Keratinocyte (primary cell): ENCODE results near the gene CRK. TPM values are rescaled to one million over a fixed set of nuclear protein-coding genes. Genes with fewer than 3 reads are reported as not detected.
A peak's percentile ranks its signal among the peaks of the same experiment; 100 is the strongest.

Experiments
- DNase-seq: peaks from one replicate; pipeline ENCODE4 v3.0.0-alpha.2; 2011; ENCODE audit warnings: low read depth, missing footprints, low spot score
- FAIRE-seq: peaks from 2 replicates; lab custom pipeline; 2011; peaks lifted over from hg19 to GRCh38; lab: Jason Lieb, UNC
- H2AFZ ChIP-seq: 2 replicates; pipeline ENCODE4 v1.6.0; 2012; ENCODE audit warnings: low read length, control low read depth, inconsistent platforms; ENCODE audit not compliant: control insufficient read depth
- H3K27ac ChIP-seq: 2 replicates; pipeline ENCODE4 v1.5.1; 2011; ENCODE audit warnings: low read length; ENCODE audit not compliant: control insufficient read depth, insufficient read depth
- H3K27me3 ChIP-seq: 3 replicates; pipeline ENCODE4 v1.6.0; 2011; ENCODE audit warnings: low read length; ENCODE audit not compliant: control insufficient read depth, insufficient read depth; ENCODE audit errors: extremely low read depth
- H3K36me3 ChIP-seq, 2 experiments: 2 replicates in 1 of 2; 3 replicates in 1 of 2; pipeline ENCODE4 v1.5.1; 2011; ENCODE audit warnings: low read length in 2 of 2, mild to moderate bottlenecking in 1 of 2; ENCODE audit not compliant: control insufficient read depth in 2 of 2, insufficient read depth in 2 of 2; ENCODE audit errors: extremely low read depth in 1 of 2
- H3K4me1 ChIP-seq: 3 replicates; pipeline ENCODE4 v1.5.1; 2011; ENCODE audit warnings: low read length; ENCODE audit not compliant: control insufficient read depth, insufficient read depth; ENCODE audit errors: extremely low read depth
- H3K4me2 ChIP-seq: 3 replicates; pipeline ENCODE4 v1.6.0; 2011; ENCODE audit warnings: low read depth, low read length; ENCODE audit not compliant: control insufficient read depth, insufficient read depth; ENCODE audit errors: extremely low read depth
- H3K4me3 ChIP-seq, 3 experiments: fragments of 200-600 bp in 1 of 3; sonication (generic) in 1 of 3; 2 replicates in 2 of 3; 3 replicates in 1 of 3; pipeline ENCODE4 v1.5.1; 2011 to 2016; ENCODE audit warnings: low read length in 3 of 3, mild to moderate bottlenecking in 3 of 3, control low read depth in 2 of 3, inconsistent platforms in 1 of 3, low read depth in 1 of 3, mixed read lengths in 1 of 3, mixed run types in 1 of 3, moderate library complexity in 1 of 3; ENCODE audit not compliant: control insufficient read depth in 2 of 3, insufficient read depth in 2 of 3; ENCODE audit errors: extremely low read depth in 1 of 3
- H3K79me2 ChIP-seq: 2 replicates; pipeline ENCODE4 v1.6.0; 2012; ENCODE audit warnings: low read length; ENCODE audit not compliant: control insufficient read depth, insufficient read depth
- H3K9ac ChIP-seq: 3 replicates; pipeline ENCODE4 v1.6.0; 2011; ENCODE audit warnings: low read length; ENCODE audit not compliant: control insufficient read depth, insufficient read depth; ENCODE audit errors: extremely low read depth
- H3K9me1 ChIP-seq: 3 replicates; pipeline ENCODE4 v1.6.0; 2011; ENCODE audit warnings: low read length; ENCODE audit not compliant: control insufficient read depth, insufficient read depth; ENCODE audit errors: extremely low read depth
- H3K9me3 ChIP-seq: 2 replicates; pipeline ENCODE4 v1.5.1; 2012; ENCODE audit warnings: low read depth, low read length; ENCODE audit not compliant: control insufficient read depth
- H4K20me1 ChIP-seq: 3 replicates; pipeline ENCODE4 v1.6.0; 2011; ENCODE audit warnings: low read length; ENCODE audit not compliant: control insufficient read depth, insufficient read depth; ENCODE audit errors: extremely low read depth
- EZH2 ChIP-seq: IDR thresholded peaks from one replicate; pipeline ENCODE4 v1.6.1; 2012; ENCODE audit warnings: inconsistent platforms, mild to moderate bottlenecking, low read length, moderate library complexity
- dilution Hi-C: fragments of 300-500 bp; cut with MboI; formaldehyde crosslinking; loops from one replicate; pipeline ENCODE4 v1.7.0; 2020; ENCODE audit warnings: low sequenced_read_pairs; ENCODE audit not compliant: extremely low pct_ligation_motif_present
- polyA plus RNA-seq, 5 experiments: library from polyadenylated mRNA; depleted of rRNA in 3 of 5; stranded (reverse) in 3 of 5; stranded (forward) in 1 of 5; unstranded in 1 of 5; fragments of >200 nt; gene quantifications; 1 replicate in 1 of 5; 2 replicates in 3 of 5; 3 replicates in 1 of 5; pipeline versions ENCODE4 v1.2.1 to v1.2.3, GENCODE V29; 2011 to 2012; ENCODE audit warnings: missing spikeins in 2 of 5, low read depth in 1 of 5, low replicate concordance in 1 of 5
- TF ChIP-seq, protein P1 (sequence below), 3 experiments: IDR thresholded peaks in 1 of 3; conservative IDR thresholded peaks in 1 of 3; optimal IDR thresholded peaks in 1 of 3; 2 replicates in 2 of 3; 3 replicates in 1 of 3; pipeline versions ENCODE3 to v1.5.1; 2011; ENCODE audit warnings: low read length in 3 of 3, mild to moderate bottlenecking in 3 of 3, moderate library complexity in 2 of 3, control low read depth in 1 of 3, inconsistent platforms in 1 of 3; ENCODE audit not compliant: insufficient read depth in 2 of 3; ENCODE audit errors: extremely low read depth in 1 of 3

CRK gene
- polyA plus RNA-seq, 1 donor (not counting 4 experiments of a cell fraction or from before 2014, with no cell fraction given) = 127 TPM

DNA sequence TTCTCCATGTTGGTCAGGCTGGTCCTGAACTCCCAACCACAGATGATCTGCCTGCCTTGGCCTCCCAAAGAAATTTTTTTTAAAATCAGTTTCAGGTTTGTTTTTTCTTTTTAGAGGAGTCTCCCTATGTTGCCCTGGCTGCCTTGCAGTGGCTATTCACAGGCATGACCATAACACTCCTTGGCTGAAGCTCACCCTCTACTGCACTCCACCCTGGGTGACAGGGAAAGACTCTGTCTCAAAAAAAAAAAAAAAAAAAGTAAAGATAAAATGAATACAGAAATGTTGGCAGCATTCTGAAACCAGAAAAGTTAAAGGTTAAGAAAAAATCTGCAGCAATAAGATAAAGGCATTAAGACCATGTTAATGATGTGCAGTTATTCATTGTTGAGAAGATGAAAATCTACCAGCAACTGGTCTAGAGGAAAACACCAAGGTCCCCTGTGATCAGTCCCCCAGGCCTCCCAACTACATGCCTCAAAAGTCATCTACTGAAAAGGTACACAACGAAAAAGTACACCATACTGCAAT lies 71.1 kb downstream of the CRK start:
- Histone ChIP-seq H3K27me3 (no peaks in the 10 kb centered on the region), H3K4me2 (no peak overlapping the region), H4K20me1 (peaks cover 88% of the 10 kb centered on the region), H3K4me1 (peaks cover 19% of the 10 kb centered on the region), H3K9me3 (no peaks in the 10 kb centered on the region), H3K36me3 (peaks cover 0 to 7% of the 10 kb centered on the region in 2 experiments), H3K27ac (no peak overlapping the region), H3K79me2 (peaks cover 99% of the 10 kb centered on the region), H3K9me1 (peaks cover 9% of the 10 kb centered on the region), H3K9ac (no peak overlapping the region), H3K4me3 (no peak overlapping the region), H2AFZ (no peak overlapping the region)
- DNase-seq (no peak), FAIRE-seq (no peak)
- dilution Hi-C loops = no loop called here
- TF ChIP-seq EZH2 = no peak
- TF ChIP-seq, protein P1, sequence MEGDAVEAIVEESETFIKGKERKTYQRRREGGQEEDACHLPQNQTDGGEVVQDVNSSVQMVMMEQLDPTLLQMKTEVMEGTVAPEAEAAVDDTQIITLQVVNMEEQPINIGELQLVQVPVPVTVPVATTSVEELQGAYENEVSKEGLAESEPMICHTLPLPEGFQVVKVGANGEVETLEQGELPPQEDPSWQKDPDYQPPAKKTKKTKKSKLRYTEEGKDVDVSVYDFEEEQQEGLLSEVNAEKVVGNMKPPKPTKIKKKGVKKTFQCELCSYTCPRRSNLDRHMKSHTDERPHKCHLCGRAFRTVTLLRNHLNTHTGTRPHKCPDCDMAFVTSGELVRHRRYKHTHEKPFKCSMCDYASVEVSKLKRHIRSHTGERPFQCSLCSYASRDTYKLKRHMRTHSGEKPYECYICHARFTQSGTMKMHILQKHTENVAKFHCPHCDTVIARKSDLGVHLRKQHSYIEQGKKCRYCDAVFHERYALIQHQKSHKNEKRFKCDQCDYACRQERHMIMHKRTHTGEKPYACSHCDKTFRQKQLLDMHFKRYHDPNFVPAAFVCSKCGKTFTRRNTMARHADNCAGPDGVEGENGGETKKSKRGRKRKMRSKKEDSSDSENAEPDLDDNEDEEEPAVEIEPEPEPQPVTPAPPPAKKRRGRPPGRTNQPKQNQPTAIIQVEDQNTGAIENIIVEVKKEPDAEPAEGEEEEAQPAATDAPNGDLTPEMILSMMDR (optimal IDR thresholded peaks at IDR 0.05 in 1 of 3, IDR thresholded peaks at IDR 0.05 in 1 of 3, conservative IDR thresholded peaks at IDR 0.05 in 1 of 3; ENCODE audit: extremely low read depth in 1 of 3, insufficient read depth in 2 of 3, low read length in 3 of 3) = no peak

DNA sequence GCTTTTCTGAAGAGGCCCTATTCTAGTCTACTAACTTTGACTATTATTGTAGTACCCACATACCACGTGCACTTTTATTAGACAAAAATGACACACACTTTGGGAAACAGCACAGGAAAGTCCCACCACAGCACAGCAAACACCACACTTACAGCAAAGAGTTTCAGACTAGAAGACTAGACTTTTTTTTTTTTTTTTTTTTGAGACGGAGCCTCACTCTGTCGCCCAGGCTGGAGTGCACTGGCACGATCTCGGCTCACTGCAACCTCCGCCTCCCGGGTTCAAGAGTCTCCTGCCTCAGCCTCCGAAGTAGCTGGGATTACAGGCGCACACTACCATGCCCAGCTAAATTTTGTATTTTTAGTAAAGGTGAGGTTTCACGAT lies 76.1 kb downstream of the CRK start:
- Histone ChIP-seq H3K27ac (peak overlapping the region; percentile 54), H3K79me2 (peaks cover 99% of the 10 kb centered on the region), H3K9ac (no peak overlapping the region), H3K9me3 (no peaks in the 10 kb centered on the region), H3K36me3 (peaks cover 5 to 11% of the 10 kb centered on the region in 2 experiments), H3K4me3 (no peak overlapping the region), H3K27me3 (no peaks in the 10 kb centered on the region), H4K20me1 (peaks cover 92% of the 10 kb centered on the region), H3K4me2 (peak overlapping the region; percentile 8), H3K4me1 (peaks cover 22% of the 10 kb centered on the region), H3K9me1 (peaks cover 8% of the 10 kb centered on the region), H2AFZ (no peak overlapping the region)
- TF ChIP-seq EZH2 = no peak
- TF ChIP-seq, protein P1 (optimal IDR thresholded peaks at IDR 0.05 in 1 of 3, IDR thresholded peaks at IDR 0.05 in 1 of 3, conservative IDR thresholded peaks at IDR 0.05 in 1 of 3; ENCODE audit: extremely low read depth in 1 of 3, insufficient read depth in 2 of 3, low read length in 3 of 3) = no peak
- dilution Hi-C loops = no loop called here
- FAIRE-seq (no peak), DNase-seq (no peak)
